H1 (cell line): ENCODE data around the gene TMEM245. TPM values are rescaled to one million over a fixed set of nuclear protein-coding genes. Genes with fewer than 3 reads are reported as not detected.

Source experiments
- CTCF ChIA-PET: fragments of 300-600 bp; sonication (Branson Sonifier 250); formaldehyde crosslinking; loops from one replicate; lab custom pipeline; 2021; ENCODE audit not compliant: partially characterized antibody; lab: Charles Lee
- POLR2A ChIA-PET: fragments of 300-600 bp; sonication (Branson Sonifier 250); formaldehyde crosslinking; loops from one replicate; lab custom pipeline; 2021; ENCODE audit warnings: inconsistent platforms; ENCODE audit not compliant: partially characterized antibody; lab: Charles Lee
- DNase-seq, 2 experiments: peaks; one replicate each; pipeline versions ENCODE4 v3.0.0 to v3.0.0-alpha.2; 2010 to 2022; ENCODE audit warnings: low spot score in 2 of 2, low read depth in 1 of 2, mixed read lengths in 1 of 2
- FAIRE-seq: peaks from 2 replicates; lab custom pipeline; 2011; peaks lifted over from hg19 to GRCh38; lab: Jason Lieb, UNC
- H2AFZ ChIP-seq: 2 replicates; pipeline ENCODE4 v1.8.1; 2012; ENCODE audit warnings: low read length, inconsistent platforms
- H2AK5ac ChIP-seq: 2 replicates; pipeline ENCODE4 v1.6.1; 2013; ENCODE audit warnings: low read depth, low read length
- H2BK120ac ChIP-seq: replicated peaks from 2 replicates; pipeline ENCODE3; 2013; ENCODE audit warnings: low read depth, low read length, inconsistent platforms
- H2BK12ac ChIP-seq: 2 replicates; pipeline ENCODE4 v1.6.1; 2013; ENCODE audit warnings: low read depth, low read length
- H2BK15ac ChIP-seq: 2 replicates; pipeline ENCODE4 v1.6.1; 2013; ENCODE audit warnings: low read length
- H2BK20ac ChIP-seq: 2 replicates; pipeline ENCODE4 v1.6.1; 2013; ENCODE audit warnings: low read length
- H2BK5ac ChIP-seq: 2 replicates; pipeline ENCODE4 v1.6.1; 2013; ENCODE audit warnings: low read depth, low read length
- H3K14ac ChIP-seq: 2 replicates; pipeline ENCODE4 v1.6.1; 2013; ENCODE audit warnings: inconsistent platforms; ENCODE audit not compliant: insufficient read length
- H3K18ac ChIP-seq: 2 replicates; pipeline ENCODE4 v1.6.1; 2013; ENCODE audit warnings: low read length; ENCODE audit errors: extremely low read depth
- H3K23ac ChIP-seq: 2 replicates; pipeline ENCODE4 v1.6.1; 2013; ENCODE audit warnings: inconsistent platforms; ENCODE audit not compliant: insufficient read length
- H3K23me2 ChIP-seq: 2 replicates; pipeline ENCODE4 v1.6.1; 2013; ENCODE audit warnings: low read depth, low read length
- H3K27ac ChIP-seq: 2 replicates; pipeline ENCODE4 v1.6.1; 2011; ENCODE audit warnings: low read depth, low read length, inconsistent platforms
- H3K27me3 ChIP-seq, 4 experiments: replicated peaks in 1 of 4; 1 replicate in 1 of 4; 2 replicates in 3 of 4; pipeline versions ENCODE4 v1.6.1 to v1.8.1; 2011 to 2013; ENCODE audit warnings: low read length in 3 of 4, mild to moderate bottlenecking in 3 of 4, inconsistent platforms in 2 of 4, mixed read lengths in 2 of 4, moderate library complexity in 1 of 4; ENCODE audit not compliant: control insufficient read depth in 3 of 4, insufficient read depth in 3 of 4; ENCODE audit errors: extremely low read depth in 1 of 4
- H3K36me3 ChIP-seq, 4 experiments: 2 replicates each; pipeline versions ENCODE4 v1.6.1 to v1.8.1; 2011 to 2013; ENCODE audit warnings: mild to moderate bottlenecking in 4 of 4, low read length in 3 of 4, moderate library complexity in 2 of 4, control low read depth in 1 of 4, inconsistent platforms in 1 of 4; ENCODE audit not compliant: insufficient read depth in 4 of 4, control insufficient read depth in 2 of 4
- H3K4ac ChIP-seq: replicated peaks from 2 replicates; pipeline ENCODE3; 2013; ENCODE audit warnings: low read length, low read depth, mixed read lengths, inconsistent platforms; ENCODE audit not compliant: insufficient read length
- H3K4me1 ChIP-seq, 4 experiments: replicated peaks in 1 of 4; 1 replicate in 1 of 4; 2 replicates in 3 of 4; pipeline versions ENCODE4 v1.6.1 to v1.8.1; 2011 to 2013; ENCODE audit warnings: low read length in 3 of 4, inconsistent platforms in 2 of 4, mixed read lengths in 1 of 4; ENCODE audit not compliant: insufficient read depth in 4 of 4, control insufficient read depth in 3 of 4
- H3K4me2 ChIP-seq, 2 experiments: 2 replicates each; pipeline versions ENCODE4 v1.6.1 to v1.8.1; 2011 to 2013; ENCODE audit warnings: low read depth in 2 of 2, low read length in 2 of 2, control low read depth in 1 of 2, inconsistent platforms in 1 of 2, mild to moderate bottlenecking in 1 of 2; ENCODE audit not compliant: insufficient read depth in 1 of 2
- H3K4me3 ChIP-seq, 4 experiments: fragments of 200-600, 300-600 bp in 1 of 4; sonication (generic), shearing (Covaris generic), sonication (Bioruptor Twin) in 1 of 4; 2 replicates each; pipeline versions ENCODE4 v1.5.1 to v1.8.1; 2011 to 2016; ENCODE audit warnings: low read length in 4 of 4, low read depth in 3 of 4, control low read depth in 2 of 4, inconsistent platforms in 2 of 4, mild to moderate bottlenecking in 2 of 4, mixed read lengths in 1 of 4, moderate library complexity in 1 of 4; ENCODE audit not compliant: insufficient read depth in 2 of 4; ENCODE audit errors: extremely low read depth in 1 of 4
- H3K56ac ChIP-seq: replicated peaks from 2 replicates; pipeline ENCODE3; 2013; ENCODE audit warnings: low read depth, mild to moderate bottlenecking, mixed read lengths, low read length, inconsistent platforms; ENCODE audit not compliant: insufficient read length
- H3K79me1 ChIP-seq: 2 replicates; pipeline ENCODE4 v1.6.1; 2013; ENCODE audit warnings: low read depth, low read length, control low read depth
- H3K79me2 ChIP-seq, 2 experiments: 2 replicates each; pipeline versions ENCODE4 v1.6.1 to v1.8.1; 2012 to 2013; ENCODE audit warnings: low read length in 2 of 2, mild to moderate bottlenecking in 2 of 2, inconsistent platforms in 1 of 2; ENCODE audit not compliant: insufficient read depth in 2 of 2, control insufficient read depth in 1 of 2
- H3K9ac ChIP-seq, 4 experiments: replicated peaks in 1 of 4; 1 replicate in 1 of 4; 2 replicates in 3 of 4; pipeline versions ENCODE4 v1.6.1 to v1.8.1; 2011 to 2013; ENCODE audit warnings: low read depth in 3 of 4, low read length in 3 of 4, control low read depth in 2 of 4, mild to moderate bottlenecking in 2 of 4, moderate library complexity in 2 of 4, inconsistent platforms in 1 of 4; ENCODE audit errors: extremely low read depth in 1 of 4
- H3K9me3 ChIP-seq, 2 experiments: 2 replicates each; pipeline versions ENCODE4 v1.6.1 to v1.8.1; 2012 to 2013; ENCODE audit warnings: mild to moderate bottlenecking in 2 of 2, moderate library complexity in 2 of 2, control low read depth in 1 of 2, inconsistent platforms in 1 of 2, low read depth in 1 of 2, low read length in 1 of 2, mixed read lengths in 1 of 2; ENCODE audit not compliant: insufficient read depth in 2 of 2
- H4K20me1 ChIP-seq, 2 experiments: replicated peaks in 1 of 2; 2 replicates each; pipeline versions ENCODE3 to v1.8.1; 2011 to 2013; ENCODE audit warnings: inconsistent platforms in 2 of 2, low read length in 2 of 2, mild to moderate bottlenecking in 1 of 2; ENCODE audit not compliant: insufficient read depth in 2 of 2, control insufficient read depth in 1 of 2
- H4K5ac ChIP-seq: 2 replicates; pipeline ENCODE4 v1.6.1; 2013; ENCODE audit warnings: low read length, low read depth, mixed read lengths, inconsistent platforms; ENCODE audit not compliant: insufficient read length
- H4K8ac ChIP-seq: 2 replicates; pipeline ENCODE4 v1.8.0; 2013; ENCODE audit warnings: mild to moderate bottlenecking, moderate library complexity, low read length, inconsistent platforms; ENCODE audit not compliant: insufficient read depth; ENCODE audit errors: extremely low read depth
- H4K91ac ChIP-seq: replicated peaks from 2 replicates; pipeline ENCODE3; 2013; ENCODE audit warnings: low read length, mixed read lengths, inconsistent platforms; ENCODE audit not compliant: insufficient read length
- ASH2L ChIP-seq: fragments of 200-600, 300-600 bp; sonication (generic); IDR thresholded peaks from one replicate; pipeline ENCODE4 v1.7.1; 2017; ENCODE audit warnings: low read length
- CBX5 ChIP-seq: fragments of 300-800, 300-1000 bp; sonication (generic); IDR thresholded peaks from 2 replicates; pipeline ENCODE4 v1.7.1; 2016; ENCODE audit warnings: antibody characterized with exemption, low read length, low read depth
- CBX8 ChIP-seq: fragments of 300-800, 300-1000 bp; sonication (generic); IDR thresholded peaks from 2 replicates; pipeline ENCODE4 v1.7.1; 2016; ENCODE audit warnings: low read depth, low read length, borderline replicate concordance
- CEBPB ChIP-seq: IDR thresholded peaks from 2 replicates; pipeline ENCODE4 v1.6.1; 2012; ENCODE audit warnings: low read depth, low read length
- CHD2 ChIP-seq: IDR thresholded peaks from 2 replicates; pipeline ENCODE4 v1.6.1; 2012; ENCODE audit warnings: low read length, improper control_type of control experiment
- CTBP2 ChIP-seq: IDR thresholded peaks from 2 replicates; pipeline ENCODE4 v1.7.0; 2011; ENCODE audit warnings: borderline replicate concordance, mild to moderate bottlenecking, moderate library complexity, mixed read lengths, low read length; ENCODE audit not compliant: insufficient read depth, insufficient read length
- FOSL1 ChIP-seq: IDR thresholded peaks from 2 replicates; pipeline ENCODE4 v1.6.1; 2011; ENCODE audit warnings: mild to moderate bottlenecking, low read depth, low read length, moderate library complexity; ENCODE audit not compliant: insufficient read depth
- GTF2F1 ChIP-seq: IDR thresholded peaks from 2 replicates; pipeline ENCODE4 v1.6.1; 2012; ENCODE audit warnings: low read depth, low read length, improper control_type of control experiment, borderline replicate concordance
- KDM1A ChIP-seq: fragments of 200-600, 300-600 bp; sonication (generic); IDR thresholded peaks from 2 replicates; pipeline ENCODE4 v1.7.1; 2016; ENCODE audit warnings: mild to moderate bottlenecking, low read length, borderline replicate concordance
- POLR2A ChIP-seq, 2 experiments: IDR thresholded peaks; 1 replicate in 1 of 2; 2 replicates in 1 of 2; pipeline ENCODE4 v1.6.1; 2011; ENCODE audit warnings: low read depth in 2 of 2, low read length in 2 of 2, mild to moderate bottlenecking in 2 of 2; ENCODE audit errors: control extremely low read depth in 1 of 2
- POLR2AphosphoS5 ChIP-seq: IDR thresholded peaks from 2 replicates; pipeline ENCODE4 v1.6.1; 2011; ENCODE audit warnings: low read depth, low read length
- RBBP5 ChIP-seq: IDR thresholded peaks from 2 replicates; pipeline ENCODE4 v1.7.1; 2012; ENCODE audit warnings: low read depth, mild to moderate bottlenecking, inconsistent platforms, low read length, moderate library complexity, borderline replicate concordance
- SIN3A ChIP-seq, 2 experiments: IDR thresholded peaks in 1 of 2; conservative IDR thresholded peaks in 1 of 2; 2 replicates each; pipeline ENCODE4 v1.6.1; 2011 to 2012; ENCODE audit warnings: low read length in 2 of 2, improper control_type of control experiment in 1 of 2, low read depth in 1 of 2, mild to moderate bottlenecking in 1 of 2
- TAF1 ChIP-seq: IDR thresholded peaks from 2 replicates; pipeline ENCODE4 v1.6.1; 2011; ENCODE audit warnings: mild to moderate bottlenecking, low read depth, low read length
- ZNF274 ChIP-seq: IDR thresholded peaks from 2 replicates; pipeline ENCODE4 v1.7.0; 2012; ENCODE audit warnings: low read length, borderline replicate concordance; ENCODE audit errors: extremely low read depth
- WGBS, 2 experiments: shearing (Covaris generic) in 1 of 2; methylation state at CpG; one replicate each; pipeline versions ENCODE4 v1.1.6 to v1.1.7; 2013 to 2015; ENCODE audit warnings: low lambda C conversion rate in 2 of 2, mixed read lengths in 2 of 2, inconsistent platforms in 1 of 2, low coverage in 1 of 2, missing lambda C conversion rate in 1 of 2; ENCODE audit not compliant: insufficient replicate concordance in 2 of 2, insufficient coverage in 1 of 2, insufficient read length in 1 of 2; ENCODE audit errors: extremely low coverage in 1 of 2, missing lambda C conversion rate in 1 of 2; 5-methylcytosine and 5-hydroxymethylcytosine counted together
- polyA plus RNA-seq, 7 experiments: library from polyadenylated mRNA; depleted of rRNA in 3 of 7; stranded (reverse) in 5 of 7; unstranded in 2 of 7; fragments of >200 nt in 5 of 7; fragments of 200-250 nt in 2 of 7; gene quantifications; 1 replicate in 5 of 7; 2 replicates in 1 of 7; 4 replicates in 1 of 7; pipeline versions ENCODE4 v1.2.1 to v1.2.3, GENCODE V29; 2011 to 2013; ENCODE audit warnings: missing spikeins in 2 of 7, mixed read lengths in 2 of 7
- total RNA-seq: library from RNA; stranded (reverse); fragmentation: NEBNext Ultra II Directional; extraction: Animal tissue kit (Norgen Biotek cat#: 25700); gene quantifications from 2 replicates; pipeline ENCODE4 v1.2.1, GENCODE V29; 2021

Gene TMEM245
- total and polyA plus RNA-seq, 2 of the 8 experiments (the other 6 are each of a cell fraction or from before 2014, with no cell fraction given), result 44.3 to 45.8 TPM

GRCh38 chr9:109094268-109094667 is 25.5 kb downstream of the TMEM245 start:
- Histone ChIP-seq H3K23me2 (no peaks in the 10 kb centered on the region), H2BK120ac (no peak overlapping the region), H3K14ac (no peak overlapping the region), H3K36me3 (peaks cover 6 to 38% (median 7%) of the 10 kb centered on the region in 4 experiments; a peak in 5 of 8 replicates), H3K79me1 (peaks cover 4% of the 10 kb centered on the region; the same call in 1 of the 2 replicates), H3K9ac (no peak overlapping the region; a peak in 1 of 7 replicates), H3K4me1 (peaks cover 2 to 9% (median 7%) of the 10 kb centered on the region in 4 experiments; a peak in 5 of 7 replicates), H2BK12ac (no peak overlapping the region), H4K8ac (no peak overlapping the region), H2AK5ac (no peak overlapping the region), H3K23ac (no peak overlapping the region), H3K27ac (no peak overlapping the region), H3K4me2 (no peak overlapping the region), H2AFZ (no peak overlapping the region), H3K27me3 (no peaks in the 10 kb centered on the region), H3K9me3 (no peaks in the 10 kb centered on the region), H2BK5ac (no peak overlapping the region), H3K4ac (no peak overlapping the region), H3K18ac (no peak overlapping the region), H2BK15ac (no peak overlapping the region), H2BK20ac (no peak overlapping the region), H3K4me3 (no peak overlapping the region), H3K79me2 (peaks cover 0 to 72% of the 10 kb centered on the region in 2 experiments; a peak in 3 of 4 replicates), H4K5ac (no peak overlapping the region), H4K91ac (no peak overlapping the region), H4K20me1 (peaks cover 2 to 16% of the 10 kb centered on the region in 2 experiments), H3K56ac (no peak overlapping the region)
- DNase-seq (no peak), FAIRE-seq (no peak)
- 95% methylated on average over 6 of the region's 6 CpGs; no CpG with 5 or more reads in 1 of the 2 experiments for WGBS, 2 experiments
- CTCF ChIA-PET, result interaction anchor here (1.0 to 1.2 kb wide), 2 partner anchors 25 to 89 kb away, joined by 3 to 4 read pairs; no protein-coding TSS in a partner anchor
- POLR2A ChIA-PET, result no interaction called here
- TF ChIP-seq SIN3A (conservative IDR thresholded peaks at IDR 0.05 in 1 of 2, IDR thresholded peaks at IDR 0.05 in 1 of 2; ENCODE audit: low read depth in 1 of 2, low read length in 2 of 2) (no peak), ASH2L (no peak), CBX8 (no peak), CTBP2 (no peak), POLR2A (IDR thresholded peaks at IDR 0.05; ENCODE audit: control extremely low read depth in 1 of 2, low read depth in 2 of 2, low read length in 2 of 2) (no peak), CHD2 (no peak), POLR2AphosphoS5 (no peak), FOSL1 (no peak), GTF2F1 (no peak), CEBPB (no peak), KDM1A (no peak), RBBP5 (no peak), ZNF274 (no peak), CBX5 (no peak), TAF1 (no peak)
